ENCODE data around the gene F2RL3. TPM values are rescaled to one million over a fixed set of nuclear protein-coding genes. Genes with fewer than 3 reads are reported as not detected.
"Not testable (repeated sequence)": the region's sequence is repeated elsewhere in the genome, so short reads cannot be mapped to it uniquely, and the experiment has no call there.

The F2RL3 gene
- total RNA-seq, result not detected

DNA sequence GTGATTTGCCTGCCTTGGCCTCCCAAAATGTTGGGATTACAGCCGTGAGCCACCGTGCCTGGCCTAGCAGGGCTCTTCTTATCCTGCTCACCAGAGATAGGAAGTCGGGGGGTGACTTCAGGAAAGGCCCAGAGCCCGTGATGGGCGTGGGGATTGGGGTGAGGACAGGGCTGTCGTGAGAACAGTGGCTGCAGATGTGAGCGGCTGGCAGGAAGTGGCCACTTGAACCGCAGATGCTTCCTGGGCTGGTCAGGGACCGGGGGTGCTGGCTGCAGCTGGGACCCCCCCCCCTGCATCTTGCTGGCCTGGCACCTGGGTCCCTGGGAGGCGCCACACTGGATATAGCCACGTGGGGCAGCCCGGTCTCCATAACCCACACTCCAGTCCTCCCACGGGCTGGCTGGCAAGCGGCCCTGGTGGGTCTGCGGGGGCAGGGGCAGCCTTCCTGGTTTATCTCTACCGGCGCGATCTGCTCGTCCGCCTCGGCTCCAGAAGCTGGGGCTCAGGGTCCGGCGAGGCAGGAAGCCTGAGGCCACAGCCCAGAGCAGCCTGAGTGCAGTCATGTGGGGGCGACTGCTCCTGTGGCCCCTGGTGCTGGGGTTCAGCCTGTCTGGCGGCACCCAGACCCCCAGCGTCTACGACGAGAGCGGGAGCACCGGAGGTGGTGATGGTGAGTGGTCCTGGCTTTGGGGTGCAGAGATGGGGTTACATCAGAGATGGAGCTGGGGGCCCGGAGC lies at the start of gene F2RL3:
Gene F2RL3 (plus strand): TSS at position 371 of the 737 bp plus-strand sequence. CDS start 191 bp downstream, at position 562.
- no peak for DNase-seq

- DNase-seq, result no peak
These were observed 47.3 kb upstream of the F2RL3 start for GRCh38 chr19:16841391-16841926.

DNA sequence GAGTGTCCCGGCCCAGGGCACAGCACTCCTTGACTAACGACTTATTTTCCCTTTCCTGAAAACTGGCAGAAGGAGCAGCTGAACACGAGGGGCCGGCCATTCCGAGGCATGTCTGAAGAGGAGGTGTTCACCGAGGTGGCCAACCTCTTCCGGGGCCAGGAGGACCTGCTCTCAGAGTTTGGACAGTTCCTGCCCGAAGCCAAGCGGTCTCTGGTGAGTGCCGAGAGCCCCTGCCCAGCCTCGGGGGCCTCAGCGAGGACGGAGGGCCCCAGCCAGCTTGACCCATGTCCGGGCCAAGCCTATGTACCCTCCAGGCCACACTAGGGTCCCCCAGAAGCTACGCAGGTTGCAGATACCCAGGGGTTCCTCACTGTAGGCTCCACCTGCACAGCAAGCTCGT lies 41.9 kb upstream of the F2RL3 start:
- no peak for DNase-seq

DNA sequence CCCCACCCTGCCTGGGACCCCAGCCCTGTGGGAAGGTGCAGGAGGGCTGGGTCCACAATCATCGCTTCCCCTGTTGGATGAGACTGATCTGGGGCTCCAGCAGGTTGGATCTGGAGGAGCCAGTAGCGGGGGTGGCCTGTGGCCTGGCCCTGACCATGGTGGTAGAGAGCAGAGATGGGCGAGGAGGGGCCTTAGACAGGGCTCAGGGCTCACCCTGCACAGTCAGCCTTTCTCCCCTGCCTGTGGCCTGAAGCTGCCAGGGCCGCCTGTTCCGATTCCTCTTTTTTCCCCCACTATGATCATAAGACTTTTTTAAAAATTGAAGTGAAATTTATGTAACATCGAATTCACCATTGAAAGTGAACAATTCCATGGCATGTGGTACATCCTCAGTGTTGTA lies 41.4 kb upstream of the F2RL3 start:
- DNase-seq, result no peak

DNA sequence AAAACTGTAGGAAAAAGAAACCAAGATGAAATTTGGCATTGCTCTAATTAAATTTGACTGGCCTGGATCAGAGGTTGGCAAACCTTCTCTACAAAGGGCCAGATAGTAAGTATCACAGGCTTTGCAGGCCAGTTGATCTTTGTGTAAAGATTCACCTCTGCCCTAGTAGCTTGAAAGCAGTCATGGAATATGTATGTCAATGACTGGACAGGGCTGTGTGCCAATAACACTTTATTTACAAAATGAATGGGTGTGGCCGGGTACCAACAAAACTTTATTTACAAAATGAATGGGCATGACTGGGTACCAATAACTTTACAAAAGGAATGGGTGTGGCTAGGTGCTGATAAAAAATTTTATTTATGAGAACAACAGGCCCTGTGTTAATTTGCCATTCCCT lies 39.6 kb upstream of the F2RL3 start:
- DNase-seq, result no peak

DNA sequence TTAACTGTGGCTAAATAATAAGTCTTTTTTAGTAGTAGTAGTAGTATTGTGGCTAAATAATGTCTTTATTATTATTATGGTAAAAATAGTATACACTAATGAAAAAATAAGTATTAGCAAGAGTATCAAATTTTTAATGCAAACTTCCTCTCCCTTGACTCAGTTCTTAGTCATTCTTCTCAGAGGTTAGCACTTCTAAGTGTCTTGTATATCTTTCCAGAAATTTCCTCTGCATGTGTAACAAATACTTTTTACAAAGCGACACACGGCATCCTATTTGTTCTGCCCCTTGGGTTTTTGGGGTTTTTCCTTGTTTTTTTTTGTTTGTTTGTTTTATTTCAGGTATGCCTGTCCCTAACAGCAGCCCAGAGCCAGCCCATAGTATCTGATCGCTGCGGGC lies 38.7 kb upstream of the F2RL3 start:
- no peak for DNase-seq

DNA sequence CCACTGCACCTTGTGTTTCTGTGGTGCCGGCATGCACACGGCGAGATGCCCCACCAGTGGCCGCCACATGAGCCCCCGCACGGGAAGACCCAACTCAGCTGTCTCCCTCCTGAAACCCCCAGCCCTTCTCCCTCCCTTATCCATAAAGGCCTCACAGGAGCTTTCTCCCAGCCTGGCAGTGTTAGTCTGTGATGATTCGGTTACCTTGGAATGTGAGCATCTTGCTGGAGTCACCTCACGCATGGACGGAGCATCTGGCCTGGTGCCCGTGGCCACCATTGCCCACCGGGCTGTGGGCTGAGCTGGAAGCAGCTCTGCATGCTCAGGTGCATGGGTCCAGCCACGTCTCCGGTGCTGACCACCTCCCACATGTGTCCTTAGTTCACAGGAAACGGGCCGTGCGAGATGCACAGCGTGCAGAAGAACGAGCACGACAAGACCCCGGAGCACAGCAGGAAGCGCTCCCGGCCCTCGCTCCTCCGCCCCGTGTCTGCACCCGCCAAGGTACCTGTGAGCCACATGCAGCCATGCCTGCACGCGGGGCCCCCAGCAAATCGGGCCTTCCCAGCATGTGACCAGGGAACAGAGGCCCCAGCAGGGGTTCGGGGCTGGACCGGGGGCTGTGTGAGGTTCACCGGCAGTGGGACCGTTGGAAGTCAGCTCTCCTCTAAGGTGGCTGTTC lies 37.6 kb upstream of the F2RL3 start:
- no peak for DNase-seq

GRCh38 chr19:16853066-16853465 lies 35.7 kb upstream of the F2RL3 start:
- DNase-seq, result no peak

DNA sequence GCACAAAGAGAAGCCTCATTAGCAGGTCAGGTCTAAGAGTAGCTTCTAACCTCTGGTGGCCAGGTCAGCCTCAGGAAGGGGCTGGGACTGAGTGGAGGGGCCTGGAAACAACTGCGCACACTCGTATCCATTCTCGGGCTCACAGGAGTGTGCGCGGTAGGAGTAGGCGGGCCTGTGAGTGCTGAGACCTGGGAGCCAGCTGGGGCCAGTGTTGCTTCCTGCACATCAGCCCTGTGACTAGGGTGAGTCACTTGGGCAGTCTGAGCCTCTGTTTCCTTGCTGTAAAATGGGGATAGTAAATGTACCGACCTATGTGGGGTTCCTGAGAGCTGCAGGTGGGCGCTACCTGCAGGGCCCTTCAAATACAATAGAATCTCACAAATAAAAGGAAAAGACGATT lies 32.7 kb upstream of the F2RL3 start:
- no peak for DNase-seq

DNA sequence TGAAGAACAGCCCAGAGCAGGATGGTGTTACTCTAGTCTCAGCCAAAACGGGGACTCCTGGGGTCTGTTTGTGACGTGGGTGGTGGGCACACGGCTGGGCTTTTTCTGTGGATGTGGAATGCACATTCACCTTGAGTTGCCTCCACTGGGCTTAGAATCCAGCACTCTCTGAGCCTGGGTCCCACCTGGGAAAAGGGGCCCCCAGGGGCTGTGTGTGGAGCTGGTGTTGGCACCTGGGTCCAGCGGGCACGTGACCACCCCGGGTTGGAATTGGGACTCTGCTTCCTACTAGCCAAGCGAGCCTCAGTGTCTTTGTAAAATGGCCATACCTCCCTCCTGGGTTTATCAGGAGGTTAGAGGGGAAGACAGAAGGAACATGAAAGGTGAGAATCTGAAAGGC lies 29.2 kb upstream of the F2RL3 start:
- no peak for DNase-seq

DNA sequence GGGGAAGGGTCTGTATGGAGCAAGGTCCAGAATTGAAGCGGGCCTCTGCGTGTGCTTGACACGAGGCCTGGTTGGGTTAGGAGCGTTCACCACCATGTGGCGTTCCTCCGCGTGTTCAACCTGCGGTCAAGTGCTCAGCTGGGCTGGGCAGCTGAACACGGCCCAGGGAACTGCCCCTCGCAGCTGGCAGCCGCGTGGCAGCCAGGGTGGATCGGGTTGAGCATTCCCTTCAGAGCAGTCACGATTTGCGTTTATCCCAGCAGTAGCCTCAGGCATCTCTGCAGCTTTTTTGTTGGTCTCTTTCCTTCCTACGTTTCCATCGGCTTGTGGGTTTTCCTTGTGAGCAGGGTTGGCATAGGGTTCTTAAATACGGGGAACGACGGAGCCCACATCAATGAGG lies 28.7 kb upstream of the F2RL3 start:
- DNase-seq, result no peak

DNA sequence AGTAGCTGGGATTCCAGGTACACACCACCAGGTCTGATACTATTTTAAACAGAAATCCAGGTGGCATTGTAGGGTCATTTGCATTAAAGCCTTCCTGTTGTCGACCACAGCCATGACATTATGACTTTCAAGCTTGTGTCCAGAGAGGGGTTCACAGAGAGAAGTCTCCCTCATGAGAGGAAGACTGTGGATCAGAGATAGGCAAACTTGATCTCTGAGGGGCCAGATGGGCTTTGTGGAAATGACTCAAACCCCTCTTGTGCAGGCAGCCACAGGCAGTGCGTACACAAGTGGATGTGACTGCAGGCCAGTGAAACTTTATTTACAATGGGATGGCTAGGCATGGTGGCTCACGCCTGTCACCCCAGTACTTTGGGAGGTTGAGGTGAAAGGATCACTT lies 27.8 kb upstream of the F2RL3 start:
- DNase-seq, result no peak

DNA sequence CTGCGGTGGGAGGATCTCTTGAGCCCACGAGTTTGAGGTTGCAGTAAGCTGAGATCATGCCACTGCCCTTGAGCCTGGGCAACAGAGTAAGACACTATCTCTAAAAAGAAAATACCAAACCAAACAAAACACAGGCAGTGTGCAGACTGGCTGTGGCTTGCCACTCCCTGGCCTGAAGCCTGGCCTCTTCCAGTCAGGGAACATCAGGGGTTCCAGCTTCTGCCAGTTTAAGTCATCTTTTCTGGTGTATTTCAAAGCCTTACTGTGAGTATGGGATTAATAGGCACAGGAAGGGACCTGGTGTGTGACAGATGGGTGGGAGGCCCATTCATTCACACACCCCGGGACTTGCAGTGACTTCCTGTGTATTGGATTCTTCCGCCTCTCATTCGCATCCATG lies 27.0 kb upstream of the F2RL3 start:
- DNase-seq, result no peak

GRCh38 chr19:16862826-16863415 lies 25.9 kb upstream of the F2RL3 start:
- no peak for DNase-seq

DNA sequence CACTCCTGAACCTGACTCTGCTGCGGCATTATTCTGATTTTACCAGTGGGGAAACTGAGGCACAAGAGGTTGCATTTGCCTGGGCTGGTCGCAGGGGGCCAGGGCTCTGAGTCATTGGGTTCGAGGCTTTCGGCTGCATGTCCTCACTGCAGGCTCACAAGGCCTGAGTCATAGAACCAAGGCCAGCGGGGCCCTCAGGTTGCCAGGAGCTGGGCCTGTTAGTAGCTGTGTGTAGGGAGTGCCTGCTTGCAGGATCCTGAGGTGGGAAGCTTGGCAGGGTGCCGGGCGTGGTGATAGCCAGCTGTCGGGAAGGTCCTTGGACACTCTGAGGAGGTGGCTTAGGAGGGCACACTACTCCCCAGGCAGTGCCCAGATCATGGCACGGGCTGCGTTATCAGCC lies 21.6 kb upstream of the F2RL3 start:
- DNase-seq, result no peak

DNA sequence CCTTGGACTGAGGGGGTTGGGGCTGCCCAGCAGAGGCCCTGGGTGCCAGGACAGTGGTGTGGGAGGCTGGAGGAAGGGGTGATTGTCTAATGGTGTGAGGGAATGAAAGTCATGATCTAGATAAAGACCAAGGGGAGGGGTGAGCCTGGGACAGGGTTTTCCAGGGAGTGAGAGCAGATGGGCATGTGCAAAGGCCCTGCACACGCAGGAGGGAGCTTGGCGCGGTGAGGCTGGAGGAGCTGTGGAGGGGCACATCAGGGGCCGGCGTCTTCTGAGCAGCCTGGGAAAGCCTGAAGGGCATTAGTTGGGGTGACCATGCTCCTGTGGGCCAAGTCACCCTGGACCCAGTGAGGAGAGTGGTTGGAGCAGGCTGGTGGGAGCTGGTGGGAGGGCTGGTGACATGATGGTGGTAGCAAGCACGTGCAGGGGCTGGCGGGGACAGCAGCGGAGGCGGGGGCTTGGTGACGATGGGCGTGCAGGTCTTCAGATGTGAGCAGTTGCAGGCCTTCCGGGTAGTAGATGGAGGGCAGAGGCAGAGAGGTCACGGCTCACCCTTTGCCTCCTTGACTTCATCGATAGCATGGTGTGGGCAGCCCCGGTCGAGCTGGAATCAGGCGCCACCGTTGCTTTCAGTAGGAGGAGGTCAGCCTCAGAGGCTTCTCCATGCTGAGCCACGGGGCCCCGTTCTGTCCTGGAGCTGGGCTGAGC lies 20.2 kb upstream of the F2RL3 start:
- no peak for DNase-seq

DNA sequence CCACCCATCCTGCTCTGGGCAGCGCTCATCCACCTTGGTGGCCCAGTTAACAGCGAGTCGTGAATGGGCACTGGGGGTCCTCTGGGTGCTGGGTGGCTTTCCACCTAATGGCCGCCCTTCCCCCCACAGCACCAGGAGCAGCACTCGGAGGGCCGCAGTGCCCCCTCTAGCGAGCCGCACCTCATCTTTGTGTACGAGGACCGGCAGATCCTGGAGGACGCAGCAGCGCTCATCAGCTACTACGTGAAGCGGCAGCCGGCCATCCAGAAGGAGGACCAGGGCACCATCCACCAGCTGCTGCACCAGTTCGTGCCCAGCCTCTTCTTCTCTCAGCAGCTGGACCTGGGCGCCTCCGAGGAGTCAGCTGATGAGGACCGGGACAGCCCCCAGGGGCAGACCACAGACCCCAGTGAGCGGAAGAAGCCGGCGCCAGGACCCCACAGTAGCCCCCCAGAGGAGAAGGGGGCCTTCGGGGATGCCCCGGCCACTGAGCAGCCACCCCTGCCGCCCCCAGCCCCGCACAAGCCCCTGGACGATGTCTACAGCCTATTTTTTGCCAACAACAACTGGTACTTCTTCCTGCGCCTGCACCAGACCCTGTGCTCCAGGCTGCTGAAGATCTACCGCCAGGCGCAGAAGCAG lies 19.3 kb upstream of the F2RL3 start:
- DNase-seq, result no peak

DNA sequence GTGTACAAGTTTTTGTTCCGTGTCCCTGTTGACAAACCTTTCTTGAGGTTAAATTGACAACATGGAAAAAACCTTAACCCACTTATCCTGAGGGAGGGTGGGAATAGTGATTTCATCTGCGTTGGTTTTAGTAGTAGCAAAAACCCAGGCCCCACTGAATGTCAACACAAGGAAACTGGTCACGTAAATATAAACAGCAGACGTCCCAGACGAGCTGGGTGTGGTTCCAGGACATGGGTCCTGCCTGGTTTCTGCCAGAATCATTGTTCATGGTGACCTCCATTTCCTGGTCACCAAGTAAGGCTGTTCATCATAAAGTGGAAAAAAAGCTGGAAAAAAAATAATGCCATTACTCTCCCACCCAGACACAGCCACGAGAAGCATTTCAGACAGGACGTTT lies 16.9 kb upstream of the F2RL3 start:
- DNase-seq, result no peak

GRCh38 chr19:16872728-16873127 lies 16.1 kb upstream of the F2RL3 start:
- DNase-seq, result no peak

GRCh38 chr19:16873594-16873993 lies 15.2 kb upstream of the F2RL3 start:
- no peak for DNase-seq

- DNase-seq, result no peak
These were observed 14.4 kb upstream of the F2RL3 start for GRCh38 chr19:16874250-16874977.

- not testable (repeated sequence) for DNase-seq
These were observed 13.9 kb upstream of the F2RL3 start for GRCh38 chr19:16874978-16875299.
